ENCODE data around the gene DYDC1. TPM values are rescaled to one million over a fixed set of nuclear protein-coding genes. Genes with fewer than 3 reads are reported as not detected.
"Not testable (repeated sequence)": the region's sequence is repeated elsewhere in the genome, so short reads cannot be mapped to it uniquely, and the experiment has no call there.

DYDC1 gene
- total and polyA plus RNA-seq, 2 experiments from 2014 or later: not detected

DNA sequence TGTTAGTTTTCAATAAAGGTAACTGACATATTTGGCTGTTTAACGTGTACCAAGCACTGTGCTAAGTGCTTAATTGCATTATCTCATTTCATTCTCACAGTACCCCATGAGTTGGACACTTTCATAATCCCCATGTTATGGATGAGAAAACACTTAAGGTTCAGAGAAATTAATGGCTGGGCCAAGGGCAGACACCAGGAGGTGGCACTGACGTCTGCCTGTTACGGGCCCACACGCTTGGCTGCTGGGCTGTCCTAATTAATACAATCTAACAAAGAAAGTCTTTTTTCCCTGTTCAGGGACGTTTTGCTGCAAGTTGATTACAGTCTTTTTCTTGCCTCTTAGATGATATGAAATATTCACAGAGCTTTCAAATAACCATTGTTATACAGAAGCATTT lies 16.1 kb upstream of the DYDC1 start:
- Histone ChIP-seq H2AFZ (no peak overlapping the region), H3K27me3 (replicated peaks; ENCODE audit: insufficient read depth) (peaks cover 7% of the 10 kb centered on the region; the same call in 1 of the 2 replicates), H3K36me3 (ENCODE audit: low read depth) (no peaks in the 10 kb centered on the region), H4K20me1 (ENCODE audit: insufficient read depth) (no peaks in the 10 kb centered on the region), H3K9me2 (ENCODE audit: insufficient read depth) (no peaks in the 10 kb centered on the region), H3K4me2 (ENCODE audit: unreplicated experiment) (no peak overlapping the region), H3K9ac (no peak overlapping the region), H3K9me3 (ENCODE audit: low read depth) (no peaks in the 10 kb centered on the region), H3K4me1 (ENCODE audit: insufficient read depth) (no peaks in the 10 kb centered on the region), H3F3A (ENCODE audit: insufficient read depth) (no peaks in the 10 kb centered on the region), H3K79me2 (ENCODE audit: insufficient read depth) (no peaks in the 10 kb centered on the region), H3K4me3 (no peak overlapping the region), H3K27ac (no peak overlapping the region)
- no peak for DNase-seq
- no peak for TF ChIP-seq EZH2 (IDR thresholded peaks at IDR 0.05; ENCODE audit: insufficient read depth, poor library complexity, severe bottlenecking)
- TF ChIP-seq EZH2phosphoT487 (IDR thresholded peaks at IDR 0.05; ENCODE audit: insufficient read depth, low read depth): no peak
- WGBS, 2 experiments (ENCODE audit: low coverage in 1 of 2, low lambda C conversion rate in 2 of 2, missing lambda C conversion rate in 2 of 2): 55 to 61% methylated on average over 5 of the region's 5 CpGs
- in situ Hi-C loops (cut with MboI): no loop called here

GRCh38 chr10:80371467-80371866 lies 14.9 kb upstream of the DYDC1 start:
- Histone ChIP-seq H3K4me2 (ENCODE audit: unreplicated experiment) (no peak overlapping the region), H3F3A (ENCODE audit: insufficient read depth) (no peaks in the 10 kb centered on the region), H3K4me1 (ENCODE audit: insufficient read depth) (no peaks in the 10 kb centered on the region), H3K9me2 (ENCODE audit: insufficient read depth) (no peaks in the 10 kb centered on the region), H3K27ac (no peak overlapping the region), H3K27me3 (replicated peaks; ENCODE audit: insufficient read depth) (peaks cover 1% of the 10 kb centered on the region; the same call in 1 of the 2 replicates), H4K20me1 (ENCODE audit: insufficient read depth) (no peaks in the 10 kb centered on the region), H3K4me3 (no peak overlapping the region), H3K36me3 (ENCODE audit: low read depth) (no peaks in the 10 kb centered on the region), H3K9me3 (ENCODE audit: low read depth) (no peaks in the 10 kb centered on the region), H3K9ac (no peak overlapping the region), H2AFZ (no peak overlapping the region), H3K79me2 (ENCODE audit: insufficient read depth) (no peaks in the 10 kb centered on the region)
- no peak for TF ChIP-seq EZH2 (IDR thresholded peaks at IDR 0.05; ENCODE audit: insufficient read depth, poor library complexity, severe bottlenecking)
- TF ChIP-seq EZH2phosphoT487 (IDR thresholded peaks at IDR 0.05; ENCODE audit: insufficient read depth, low read depth): no peak
- WGBS, 2 experiments (ENCODE audit: low coverage in 1 of 2, low lambda C conversion rate in 2 of 2, missing lambda C conversion rate in 2 of 2): 22 to 24% methylated on average over 6 of the region's 6 CpGs
- no peak for DNase-seq
- in situ Hi-C loops (cut with MboI): no loop called here

- no peaks in the 10 kb centered on the region for H3K9me2 ChIP-seq (ENCODE audit: insufficient read depth)
- H3K9ac ChIP-seq: no peak overlapping the region
- no peak overlapping the region for H2AFZ ChIP-seq
- TF ChIP-seq EZH2phosphoT487 (IDR thresholded peaks at IDR 0.05; ENCODE audit: insufficient read depth, low read depth) (no peak), EZH2 (IDR thresholded peaks at IDR 0.05; ENCODE audit: insufficient read depth, poor library complexity, severe bottlenecking) (no peak)
- WGBS, 2 experiments (ENCODE audit: low coverage in 1 of 2, low lambda C conversion rate in 2 of 2, missing lambda C conversion rate in 2 of 2): 0% methylated on average over 1 of the region's 1 CpG
- in situ Hi-C loops (cut with MboI): no loop called here
- H3K79me2 ChIP-seq (ENCODE audit: insufficient read depth): no peaks in the 10 kb centered on the region
- no peaks in the 10 kb centered on the region for H3K36me3 ChIP-seq (ENCODE audit: low read depth)
- H3K9me3 ChIP-seq (ENCODE audit: low read depth): no peaks in the 10 kb centered on the region
- no peak overlapping the region for H3K4me2 ChIP-seq (ENCODE audit: unreplicated experiment)
- no peaks in the 10 kb centered on the region for H3F3A ChIP-seq (ENCODE audit: insufficient read depth)
- no peaks in the 10 kb centered on the region for H4K20me1 ChIP-seq (ENCODE audit: insufficient read depth)
- H3K4me1 ChIP-seq (ENCODE audit: insufficient read depth): no peaks in the 10 kb centered on the region
- no peaks in the 10 kb centered on the region for H3K27me3 ChIP-seq (replicated peaks; ENCODE audit: insufficient read depth)
- H3K4me3 ChIP-seq: no peak overlapping the region
- no peak overlapping the region for H3K27ac ChIP-seq
- DNase-seq: no peak
Observed at GRCh38 chr10:80365510-80365909, 9.0 kb upstream of the DYDC1 start.

DNA sequence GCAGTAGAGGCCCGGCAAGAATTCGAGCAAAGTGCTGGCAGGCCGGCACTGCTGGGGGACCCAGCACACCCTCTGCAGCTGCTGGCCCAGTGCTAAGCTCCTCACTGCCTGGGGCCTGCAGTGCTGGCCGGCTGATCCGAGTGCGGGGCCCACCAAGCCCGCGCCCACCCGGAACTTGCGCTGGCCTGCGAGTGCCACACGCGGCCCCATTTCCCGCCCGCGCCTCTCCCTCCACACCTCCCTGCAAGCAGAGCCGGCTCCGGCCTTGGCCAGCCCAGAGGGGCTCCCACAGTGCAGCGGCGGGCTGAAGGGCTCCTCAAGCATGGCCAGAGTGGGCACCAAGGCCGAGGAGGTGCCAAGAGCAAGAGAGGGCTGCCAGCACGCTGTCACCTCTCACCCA lies 3.1 kb upstream of the DYDC1 start:
- no peaks in the 10 kb centered on the region for H3F3A ChIP-seq (ENCODE audit: insufficient read depth)
- H3K27ac ChIP-seq: no peak overlapping the region
- H3K9me3 ChIP-seq (ENCODE audit: low read depth): no peaks in the 10 kb centered on the region
- no peak overlapping the region for H3K4me2 ChIP-seq (ENCODE audit: unreplicated experiment)
- H3K36me3 ChIP-seq (ENCODE audit: low read depth): no peaks in the 10 kb centered on the region
- H4K20me1 ChIP-seq (ENCODE audit: insufficient read depth): no peaks in the 10 kb centered on the region
- DNase-seq: no peak
- no peak overlapping the region for H3K9ac ChIP-seq
- no peaks in the 10 kb centered on the region for H3K4me1 ChIP-seq (ENCODE audit: insufficient read depth)
- no peaks in the 10 kb centered on the region for H3K9me2 ChIP-seq (ENCODE audit: insufficient read depth)
- WGBS, 2 experiments (ENCODE audit: low coverage in 1 of 2, low lambda C conversion rate in 2 of 2, missing lambda C conversion rate in 2 of 2): 86% methylated on average over 15 to 20 of the region's 22 CpGs
- H3K27me3 ChIP-seq (replicated peaks; ENCODE audit: insufficient read depth): peaks cover 12% of the 10 kb centered on the region; the same call in 1 of the 2 replicates
- no peak overlapping the region for H2AFZ ChIP-seq
- no peak overlapping the region for H3K4me3 ChIP-seq
- in situ Hi-C loops (cut with MboI): no loop called here
- H3K79me2 ChIP-seq (ENCODE audit: insufficient read depth): no peaks in the 10 kb centered on the region
- no peak for TF ChIP-seq EZH2phosphoT487 (IDR thresholded peaks at IDR 0.05; ENCODE audit: insufficient read depth, low read depth)
- no peak for TF ChIP-seq EZH2 (IDR thresholded peaks at IDR 0.05; ENCODE audit: insufficient read depth, poor library complexity, severe bottlenecking)

DNA sequence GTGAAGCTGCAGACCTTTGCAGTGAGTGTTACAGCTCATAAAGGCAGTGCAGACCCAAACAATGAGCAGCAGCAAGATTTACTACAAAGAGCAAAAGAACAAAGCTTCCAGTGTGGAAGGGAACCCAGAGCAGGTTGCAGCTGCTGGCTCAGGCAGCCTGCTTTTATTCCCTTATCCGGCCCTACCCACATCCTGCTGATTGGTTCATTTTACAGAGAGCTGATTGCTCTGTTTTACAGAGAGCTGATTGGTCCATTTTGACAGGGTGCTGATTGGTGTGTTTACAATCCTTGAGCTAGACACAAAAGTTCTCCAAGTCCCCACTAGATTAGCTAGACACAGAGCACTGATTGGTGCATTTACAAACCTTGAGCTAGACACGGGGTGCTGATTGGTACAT lies 2.4 kb upstream of the DYDC1 start:
- H3K9me3 ChIP-seq (ENCODE audit: low read depth); in situ Hi-C loops (cut with MboI); H3K9me2 ChIP-seq (ENCODE audit: insufficient read depth); H2AFZ ChIP-seq; H3F3A ChIP-seq (ENCODE audit: insufficient read depth); H4K20me1 ChIP-seq (ENCODE audit: insufficient read depth); H3K4me3 ChIP-seq; H3K4me2 ChIP-seq (ENCODE audit: unreplicated experiment); H3K9ac ChIP-seq; DNase-seq; H3K79me2 ChIP-seq (ENCODE audit: insufficient read depth); H3K27ac ChIP-seq; H3K4me1 ChIP-seq (ENCODE audit: insufficient read depth); H3K36me3 ChIP-seq (ENCODE audit: low read depth): not testable (repeated sequence)
- peaks cover 12% of the 10 kb centered on the region; the same call in 1 of the 2 replicates for H3K27me3 ChIP-seq (replicated peaks; ENCODE audit: insufficient read depth)
- 8 to 21% methylated on average over 2 of the region's 2 CpGs for WGBS, 2 experiments (ENCODE audit: low coverage in 1 of 2, low lambda C conversion rate in 2 of 2, missing lambda C conversion rate in 2 of 2)
